NT2/D1 (cell line): ENCODE measurements around the gene PCDHGA7.

Source experiments
- SUZ12 ChIP-seq: IDR thresholded peaks from 2 replicates; pipeline ENCODE4 v1.6.1; 2011; ENCODE audit not compliant: insufficient read length, insufficient read depth; ENCODE audit errors: extremely low read depth
- YY1 ChIP-seq: IDR thresholded peaks from 2 replicates; pipeline ENCODE4 v1.6.1; 2011; ENCODE audit not compliant: insufficient read length, insufficient read depth
- ZNF274 ChIP-seq: IDR thresholded peaks from 2 replicates; pipeline ENCODE4 v1.6.1; 2011; ENCODE audit warnings: mild to moderate bottlenecking, low read depth, low read length

DNA sequence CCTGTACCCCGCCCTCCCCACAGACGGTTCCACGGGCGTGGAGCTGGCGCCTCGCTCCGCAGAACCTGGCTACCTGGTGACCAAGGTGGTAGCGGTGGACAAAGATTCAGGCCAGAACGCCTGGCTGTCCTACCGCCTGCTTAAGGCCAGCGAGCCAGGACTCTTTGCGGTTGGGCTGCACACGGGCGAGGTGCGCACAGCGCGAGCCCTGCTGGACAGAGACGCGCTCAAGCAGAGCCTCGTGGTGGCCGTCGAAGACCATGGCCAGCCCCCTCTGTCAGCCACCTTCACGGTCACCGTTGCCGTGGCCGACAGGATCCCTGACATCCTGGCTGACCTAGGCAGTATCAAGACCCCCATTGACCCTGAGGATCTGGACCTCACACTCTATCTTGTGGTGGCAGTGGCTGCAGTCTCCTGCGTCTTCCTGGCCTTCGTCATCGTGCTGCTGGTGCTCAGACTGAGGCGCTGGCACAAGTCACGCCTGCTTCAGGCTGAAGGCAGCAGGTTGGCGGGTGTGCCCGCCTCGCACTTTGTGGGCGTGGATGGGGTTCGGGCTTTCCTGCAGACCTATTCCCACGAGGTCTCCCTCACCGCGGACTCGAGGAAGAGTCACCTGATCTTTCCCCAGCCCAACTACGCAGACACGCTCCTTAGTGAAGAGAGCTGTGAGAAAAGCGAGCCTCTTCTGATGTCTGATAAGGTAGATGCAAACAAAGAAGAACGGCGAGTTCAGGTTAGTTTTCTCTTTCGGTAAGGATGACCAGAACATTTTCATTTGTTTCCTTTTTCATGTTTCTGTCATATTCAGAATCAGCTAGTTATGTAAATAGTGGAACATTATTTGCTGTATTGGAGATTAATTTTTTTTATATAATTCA, 16.3 kb upstream of the PCDHGA7 start:
- TF ChIP-seq YY1 (no peak), ZNF274 (no peak), SUZ12 (no peak)
